Stomach smooth muscle (tissue), 2 donors: ENCODE data around the gene BPI.
"Not testable (repeated sequence)": the region's sequence is repeated elsewhere in the genome, so short reads cannot be mapped to it uniquely, and the experiment has no call there.

Experiments used
- H3K27ac ChIP-seq: one replicate; pipeline ENCODE4 v1.7.0; 2013; ENCODE audit warnings: mild to moderate bottlenecking, low read length, inconsistent platforms
- H3K27me3 ChIP-seq, 2 donors: one replicate each; pipeline ENCODE4 v1.7.0; 2013; ENCODE audit warnings: low read length in 2 of 2; ENCODE audit not compliant: insufficient read depth in 2 of 2, control insufficient read depth in 1 of 2
- H3K36me3 ChIP-seq, 2 donors: one replicate each; pipeline ENCODE4 v1.7.0; 2013; ENCODE audit warnings: low read length in 2 of 2; ENCODE audit not compliant: control insufficient read depth in 2 of 2, insufficient read depth in 2 of 2
- H3K4me1 ChIP-seq: one replicate; pipeline ENCODE4 v1.7.0; 2013; ENCODE audit warnings: low read length; ENCODE audit not compliant: control insufficient read depth, insufficient read depth
- H3K4me3 ChIP-seq, 2 donors: one replicate each; pipeline ENCODE4 v1.7.0; 2013; ENCODE audit warnings: low read length in 2 of 2
- H3K9ac ChIP-seq, 2 donors: one replicate each; pipeline ENCODE4 v1.7.0; 2013; ENCODE audit warnings: low read length in 2 of 2, mild to moderate bottlenecking in 1 of 2
- H3K9me3 ChIP-seq, 2 donors: one replicate each; pipeline ENCODE4 v1.7.0; 2013; ENCODE audit warnings: low read length in 2 of 2; ENCODE audit not compliant: control insufficient read depth in 2 of 2
- donor health status: healthy.
- donor health status: Pancreatic carcinoma.

The BPI gene

GRCh38 chr20:38358556-38358955 lies 54.6 kb downstream of the BPI start:
- Histone ChIP-seq H3K27ac (no peak overlapping the region), H3K36me3 (no peaks in the 10 kb centered on the region), H3K4me1 (no peaks in the 10 kb centered on the region), H3K27me3 (peaks cover 0 to under 1% of the 10 kb centered on the region in 2 donors), H3K4me3 (no peak overlapping the region), H3K9ac (no peak overlapping the region), H3K9me3 (no peaks in the 10 kb centered on the region)

- no peaks in the 10 kb centered on the region for H3K36me3 ChIP-seq
- H3K4me1 ChIP-seq = no peaks in the 10 kb centered on the region
- peaks cover 0 to 4% of the 10 kb centered on the region in 2 donors for H3K27me3 ChIP-seq
- no peaks in the 10 kb centered on the region for H3K9me3 ChIP-seq
- H3K9ac ChIP-seq = no peak overlapping the region
- no peak overlapping the region for H3K4me3 ChIP-seq
- H3K27ac ChIP-seq = no peak overlapping the region
These were observed 59.2 kb downstream of the BPI start for GRCh38 chr20:38363004-38363747.

- H3K27me3 ChIP-seq = peaks cover 3 to 8% of the 10 kb centered on the region in 2 donors
These were observed 65.4 kb downstream of the BPI start for GRCh38 chr20:38369389-38369788.

GRCh38 chr20:38372806-38373205 lies 68.8 kb downstream of the BPI start:
- H3K4me1 ChIP-seq = no peaks in the 10 kb centered on the region
- H3K27ac ChIP-seq = no peak overlapping the region
- H3K4me3 ChIP-seq = no peak overlapping the region
- H3K9me3 ChIP-seq = no peaks in the 10 kb centered on the region
- H3K36me3 ChIP-seq = no peaks in the 10 kb centered on the region
- peaks cover 2 to 8% of the 10 kb centered on the region in 2 donors for H3K27me3 ChIP-seq
- no peak overlapping the region for H3K9ac ChIP-seq

More at GRCh38 chr20:38369389-38369788, 65.4 kb downstream of the BPI start:
- H3K36me3 ChIP-seq = no peaks in the 10 kb centered on the region
- H3K9ac ChIP-seq = no peak overlapping the region
- H3K4me3 ChIP-seq = no peak overlapping the region
- no peak overlapping the region for H3K27ac ChIP-seq
- no peaks in the 10 kb centered on the region for H3K9me3 ChIP-seq
- no peaks in the 10 kb centered on the region for H3K4me1 ChIP-seq

GRCh38 chr20:38373231-38373867 lies 69.4 kb downstream of the BPI start:
- H3K4me3 ChIP-seq = no peak overlapping the region
- H3K9me3 ChIP-seq = no peaks in the 10 kb centered on the region
- H3K27ac ChIP-seq = no peak overlapping the region
- no peaks in the 10 kb centered on the region for H3K36me3 ChIP-seq
- H3K4me1 ChIP-seq = no peaks in the 10 kb centered on the region
- peaks cover 2 to 8% of the 10 kb centered on the region in 2 donors for H3K27me3 ChIP-seq
- H3K9ac ChIP-seq = no peak overlapping the region

- Histone ChIP-seq H3K27ac (no peak overlapping the region), H3K9ac (no peak overlapping the region), H3K36me3 (no peaks in the 10 kb centered on the region), H3K9me3 (no peaks in the 10 kb centered on the region), H3K4me3 (no peak overlapping the region), H3K4me1 (no peaks in the 10 kb centered on the region), H3K27me3 (peaks cover 2 to 8% of the 10 kb centered on the region in 2 donors)
These were observed 69.9 kb downstream of the BPI start for GRCh38 chr20:38373898-38374297.

GRCh38 chr20:38377039-38377685 lies 73.2 kb downstream of the BPI start:
- peaks cover 0 to 2% of the 10 kb centered on the region in 2 donors for H3K27me3 ChIP-seq
- no peak overlapping the region for H3K4me3 ChIP-seq
- no peak overlapping the region for H3K27ac ChIP-seq
- no peaks in the 10 kb centered on the region for H3K4me1 ChIP-seq
- H3K9ac ChIP-seq = no peak overlapping the region
- no peaks in the 10 kb centered on the region for H3K36me3 ChIP-seq
- H3K9me3 ChIP-seq = no peaks in the 10 kb centered on the region

GRCh38 chr20:38377838-38378237 lies 73.9 kb downstream of the BPI start:
- not testable (repeated sequence) for H3K9ac ChIP-seq, H3K27ac ChIP-seq

GRCh38 chr20:38383147-38383546 lies 79.2 kb downstream of the BPI start:
- H3K27ac ChIP-seq = no peak overlapping the region
- no peak overlapping the region for H3K4me3 ChIP-seq
- H3K27me3 ChIP-seq = peaks cover 0 to 2% of the 10 kb centered on the region in 2 donors
- H3K9me3 ChIP-seq = no peaks in the 10 kb centered on the region
- H3K36me3 ChIP-seq = no peaks in the 10 kb centered on the region
- H3K9ac ChIP-seq = no peak overlapping the region
- H3K4me1 ChIP-seq = no peaks in the 10 kb centered on the region

More at GRCh38 chr20:38377838-38378237, 73.9 kb downstream of the BPI start:
- not testable (repeated sequence) for H3K9me3 ChIP-seq, H3K27me3 ChIP-seq, H3K4me1 ChIP-seq, H3K4me3 ChIP-seq, H3K36me3 ChIP-seq

GRCh38 chr20:38386004-38386403 lies 82.0 kb downstream of the BPI start:
- Histone ChIP-seq H3K9ac (no peak overlapping the region), H3K4me3 (no peak overlapping the region), H3K9me3 (peaks cover 0 to 5% of the 10 kb centered on the region in 2 donors), H3K27me3 (no peaks in the 10 kb centered on the region), H3K4me1 (no peaks in the 10 kb centered on the region), H3K27ac (no peak overlapping the region), H3K36me3 (no peaks in the 10 kb centered on the region)
